Neutrophil (primary cell): Measurements from ENCODE around the gene PACS2.
"Not testable (repeated sequence)": the region's sequence is repeated elsewhere in the genome, so short reads cannot be mapped to it uniquely, and the experiment has no call there.

Source experiments
- H3K27ac ChIP-seq: fragments of 200-600 bp; sonication (generic); 2 replicates; pipeline ENCODE4 v1.5.1; 2016; ENCODE audit warnings: mild to moderate bottlenecking, moderate library complexity
- H3K27me3 ChIP-seq: fragments of 200-600 bp; sonication (generic); 2 replicates; pipeline ENCODE4 v1.6.0; 2016; ENCODE audit warnings: mild to moderate bottlenecking
- H3K36me3 ChIP-seq: fragments of 200-600 bp; sonication (generic); 2 replicates; pipeline ENCODE4 v1.5.1; 2017
- H3K4me1 ChIP-seq, 2 experiments: fragments of 200-600 bp in 1 of 2; sonication (generic) in 1 of 2; 1 replicate in 1 of 2; 2 replicates in 1 of 2; pipeline versions ENCODE4 v1.5.1 to v1.6.1; 2013 to 2016; ENCODE audit warnings: low read depth in 1 of 2, low read length in 1 of 2, mild to moderate bottlenecking in 1 of 2, moderate library complexity in 1 of 2; ENCODE audit not compliant: control insufficient read depth in 1 of 2, insufficient read depth in 1 of 2
- H3K4me3 ChIP-seq, 2 experiments: fragments of 200-600 bp in 1 of 2; sonication (generic) in 1 of 2; 1 replicate in 1 of 2; 2 replicates in 1 of 2; pipeline ENCODE4 v1.5.1; 2013 to 2016; ENCODE audit warnings: low read depth in 1 of 2, low read length in 1 of 2, mild to moderate bottlenecking in 1 of 2, moderate library complexity in 1 of 2
- H3K9me3 ChIP-seq: fragments of 200-600 bp; sonication (generic); 2 replicates; pipeline ENCODE4 v1.5.1; 2016
- CTCF ChIP-seq: fragments of 200-600 bp; sonication (generic); IDR thresholded peaks from 2 replicates; pipeline ENCODE4 v1.5.1; 2016; ENCODE audit warnings: antibody characterized with exemption

The PACS2 gene

GRCh38 chr14:105301103-105301914, 13.2 kb upstream of the PACS2 start:
- TF ChIP-seq CTCF, result no peak

GRCh38 chr14:105301915-105302249, 12.7 kb upstream of the PACS2 start:
- H3K4me1 ChIP-seq, result peaks cover 16 to 17% of the 10 kb centered on the region in 2 experiments
- not testable (repeated sequence) for H3K9me3 ChIP-seq, H3K27me3 ChIP-seq, H3K36me3 ChIP-seq, H3K27ac ChIP-seq
- peak overlapping the region; percentile 82 to 85 for H3K4me3 ChIP-seq

More at GRCh38 chr14:105301103-105301914, 13.2 kb upstream of the PACS2 start:
- no peaks in the 10 kb centered on the region for H3K9me3 ChIP-seq
- peaks cover 16 to 17% of the 10 kb centered on the region in 2 experiments for H3K4me1 ChIP-seq
- H3K36me3 ChIP-seq, result no peaks in the 10 kb centered on the region
- peak overlapping the region; percentile 79 for H3K27ac ChIP-seq
- H3K4me3 ChIP-seq, result peak overlapping the region; percentile 82 to 85
- H3K27me3 ChIP-seq, result peaks cover 4% of the 10 kb centered on the region

GRCh38 chr14:105303949-105304348, 10.6 kb upstream of the PACS2 start:
- no peak for TF ChIP-seq CTCF
- Histone ChIP-seq H3K4me3 (no peak overlapping the region), H3K9me3 (no peaks in the 10 kb centered on the region), H3K4me1 (peaks cover 16 to 17% of the 10 kb centered on the region in 2 experiments), H3K27me3 (peaks cover 4% of the 10 kb centered on the region), H3K27ac (no peak overlapping the region), H3K36me3 (no peaks in the 10 kb centered on the region)

GRCh38 chr14:105304565-105304964, 10.0 kb upstream of the PACS2 start:
- H3K4me1 ChIP-seq, result peaks cover 11 to 13% of the 10 kb centered on the region in 2 experiments
- no peaks in the 10 kb centered on the region for H3K36me3 ChIP-seq
- H3K27me3 ChIP-seq, result peaks cover 4% of the 10 kb centered on the region
- H3K9me3 ChIP-seq, result no peaks in the 10 kb centered on the region
- no peak overlapping the region for H3K4me3 ChIP-seq
- no peak for TF ChIP-seq CTCF
- no peak overlapping the region for H3K27ac ChIP-seq

- Histone ChIP-seq H3K4me1 (peaks cover 4 to 6% of the 10 kb centered on the region in 2 experiments), H3K36me3 (no peaks in the 10 kb centered on the region), H3K27me3 (peaks cover 4% of the 10 kb centered on the region), H3K9me3 (no peaks in the 10 kb centered on the region), H3K27ac (no peak overlapping the region), H3K4me3 (no peak overlapping the region)
- no peak for TF ChIP-seq CTCF
Measured at GRCh38 chr14:105305345-105305744, 9.2 kb upstream of the PACS2 start.

GRCh38 chr14:105305791-105306190, 8.8 kb upstream of the PACS2 start:
- no peaks in the 10 kb centered on the region for H3K9me3 ChIP-seq
- H3K27me3 ChIP-seq, result peaks cover 4% of the 10 kb centered on the region
- H3K4me1 ChIP-seq, result peaks cover 3 to 6% of the 10 kb centered on the region in 2 experiments
- H3K27ac ChIP-seq, result no peak overlapping the region
- TF ChIP-seq CTCF, result no peak
- no peak overlapping the region for H3K4me3 ChIP-seq
- H3K36me3 ChIP-seq, result no peaks in the 10 kb centered on the region
